CD4-positive, alpha-beta memory T cell (primary cell): Measurements from ENCODE around the gene L2HGDH. TPM values are rescaled to one million over a fixed set of nuclear protein-coding genes. Genes with fewer than 3 reads are reported as not detected.

Experiments
- CTCF ChIA-PET: fragments of 350-600 bp; sonication (Branson Sonifier 250); formaldehyde crosslinking; loops from one replicate; lab custom pipeline; 2021; ENCODE audit warnings: inconsistent platforms; ENCODE audit not compliant: partially characterized antibody; lab: Charles Lee
- POLR2A ChIA-PET: fragments of 350-600 bp; sonication (Branson Sonifier 250); formaldehyde crosslinking; loops from one replicate; lab custom pipeline; 2021; ENCODE audit not compliant: partially characterized antibody; lab: Charles Lee
- DNase-seq, 5 donors: peaks; one replicate each; pipeline versions ENCODE4 v3.0.0 to v3.0.0-alpha.2; 2020 to 2022; ENCODE audit warnings: mixed read lengths in 1 of 5
- H3K27ac ChIP-seq: one replicate; pipeline ENCODE4 v1.7.0; 2013; ENCODE audit warnings: low read depth, low read length
- H3K27me3 ChIP-seq: 2 replicates; pipeline ENCODE4 v1.7.0; 2013; ENCODE audit warnings: mild to moderate bottlenecking, low read length, moderate library complexity; ENCODE audit not compliant: insufficient read depth
- H3K36me3 ChIP-seq: 2 replicates; pipeline ENCODE4 v1.7.0; 2013; ENCODE audit warnings: mild to moderate bottlenecking, low read length, moderate library complexity; ENCODE audit not compliant: insufficient read depth
- H3K4me1 ChIP-seq: 2 replicates; pipeline ENCODE4 v1.7.0; 2013; ENCODE audit warnings: mild to moderate bottlenecking, low read length, moderate library complexity; ENCODE audit not compliant: insufficient read depth
- H3K4me3 ChIP-seq, 2 donors: one replicate each; pipeline ENCODE4 v1.7.0; 2013; ENCODE audit warnings: low read length in 2 of 2, mild to moderate bottlenecking in 1 of 2
- H3K9me3 ChIP-seq, 2 donors: one replicate each; pipeline ENCODE4 v1.7.0; 2013; ENCODE audit warnings: low read length in 2 of 2, control low read depth in 1 of 2; ENCODE audit not compliant: control insufficient read depth in 1 of 2
- H3K27ac Mint-ChIP-seq, 7 donors: one replicate each; pipeline ENCODE4 v1.8.0; 2020 to 2021; ENCODE audit warnings: mixed read lengths in 7 of 7, mild to moderate bottlenecking in 6 of 7, inconsistent platforms in 3 of 7, moderate library complexity in 3 of 7
- H3K27me3 Mint-ChIP-seq, 2 donors: one replicate each; pipeline ENCODE4 v1.8.0; 2020 to 2021; ENCODE audit warnings: mixed read lengths in 2 of 2
- H3K36me3 Mint-ChIP-seq, 2 donors: one replicate each; pipeline ENCODE4 v1.8.0; 2020 to 2021; ENCODE audit warnings: mixed read lengths in 2 of 2, inconsistent platforms in 1 of 2, mild to moderate bottlenecking in 1 of 2
- H3K4me1 Mint-ChIP-seq, 4 donors: one replicate each; pipeline ENCODE4 v1.8.0; 2020 to 2021; ENCODE audit warnings: mixed read lengths in 4 of 4, mild to moderate bottlenecking in 1 of 4
- H3K4me3 Mint-ChIP-seq, 8 donors: one replicate each; pipeline ENCODE4 v1.8.0; 2020 to 2021; ENCODE audit warnings: mixed read lengths in 8 of 8, mild to moderate bottlenecking in 7 of 8, moderate library complexity in 6 of 8, inconsistent platforms in 3 of 8
- H3K9me3 Mint-ChIP-seq, 8 donors: one replicate each; pipeline ENCODE4 v1.8.0; 2020 to 2021; ENCODE audit warnings: mixed read lengths in 8 of 8, mild to moderate bottlenecking in 5 of 8, inconsistent platforms in 3 of 8, moderate library complexity in 1 of 8
- intact Hi-C: fragments of 100-400 bp; cut with micrococcal nuclease; formaldehyde crosslinking; loops from one replicate; pipeline ENCODE4 v1.15.1; 2023
- polyA plus RNA-seq, 2 donors: library from polyadenylated mRNA; unstranded; fragments of 300-500 nt; fragmentation: Illumina TruSeq; gene quantifications; one replicate each; pipeline ENCODE4 v1.2.3, GENCODE V29; 2021
- total RNA-seq, 2 experiments: library from RNA; stranded (reverse); gene quantifications; one replicate each; pipeline ENCODE4 v1.2.3, GENCODE V29; 2021

The L2HGDH gene
- total and polyA plus RNA-seq, 4 experiments from 2014 or later: 3.0 to 6.1 (median 5.2) TPM

GRCh38 chr14:50340963-50341362, 28.9 kb upstream of the L2HGDH start:
- intact Hi-C loops: no loop called here

GRCh38 chr14:50340045-50340444, 28.0 kb upstream of the L2HGDH start:
- CTCF ChIA-PET: interaction anchor here (1.1 kb wide), 1 partner anchor 19 kb away, joined by 3 read pairs; no protein-coding TSS in a partner anchor
- peaks cover 10 to 23% (median 17%) of the 10 kb centered on the region in 4 donors for H3K4me1 Mint-ChIP-seq
- intact Hi-C loops: no loop called here
- H3K27ac ChIP-seq: no peak overlapping the region
- peaks cover 9% of the 10 kb centered on the region for H3K4me1 ChIP-seq
- no peak for DNase-seq
- H3K36me3 Mint-ChIP-seq: peaks cover 4 to 30% of the 10 kb centered on the region in 2 donors
- H3K4me3 Mint-ChIP-seq: no peak overlapping the region
- no peaks in the 10 kb centered on the region for H3K9me3 ChIP-seq
- H3K27ac Mint-ChIP-seq: peak overlapping the region in 2 of 7 donors; percentile 12 to 13
- no peaks in the 10 kb centered on the region for H3K27me3 Mint-ChIP-seq
- H3K27me3 ChIP-seq: no peaks in the 10 kb centered on the region
- POLR2A ChIA-PET: no interaction called here
- H3K9me3 Mint-ChIP-seq: no peaks in the 10 kb centered on the region
- H3K4me3 ChIP-seq: no peak overlapping the region
- H3K36me3 ChIP-seq: peaks cover 6% of the 10 kb centered on the region

More at GRCh38 chr14:50340963-50341362, 28.9 kb upstream of the L2HGDH start:
- no peaks in the 10 kb centered on the region for H3K27me3 ChIP-seq
- no peak for DNase-seq
- peak overlapping the region in 1 of 7 donors; percentile 37 for H3K27ac Mint-ChIP-seq
- H3K4me3 Mint-ChIP-seq: no peak overlapping the region
- H3K27me3 Mint-ChIP-seq: no peaks in the 10 kb centered on the region
- peaks cover 6% of the 10 kb centered on the region for H3K36me3 ChIP-seq
- ChIA-PET POLR2A (no interaction called here), CTCF (interaction anchor here (1.0 kb wide), 1 partner anchor 20 kb away, joined by 3 read pairs; no protein-coding TSS in a partner anchor)
- no peaks in the 10 kb centered on the region for H3K9me3 Mint-ChIP-seq
- peaks cover 5 to 18% (median 13%) of the 10 kb centered on the region in 4 donors for H3K4me1 Mint-ChIP-seq
- no peak overlapping the region for H3K4me3 ChIP-seq
- H3K36me3 Mint-ChIP-seq: peaks cover 7 to 26% of the 10 kb centered on the region in 2 donors
- no peaks in the 10 kb centered on the region for H3K9me3 ChIP-seq
- H3K27ac ChIP-seq: no peak overlapping the region
- H3K4me1 ChIP-seq: peaks cover 7% of the 10 kb centered on the region

- H3K9me3 Mint-ChIP-seq: no peaks in the 10 kb centered on the region
- H3K4me1 Mint-ChIP-seq: peaks cover 10 to 21% (median 16%) of the 10 kb centered on the region in 4 donors
- H3K9me3 ChIP-seq: no peaks in the 10 kb centered on the region
- no peak overlapping the region for H3K4me3 ChIP-seq
- intact Hi-C loops: no loop called here
- ChIA-PET CTCF (interaction anchor here (0.9 to 1.1 kb wide), 2 partner anchors 10 to 18 kb away, joined by 3 read pairs; no protein-coding TSS in a partner anchor), POLR2A (no interaction called here)
- peaks cover 6% of the 10 kb centered on the region for H3K36me3 ChIP-seq
- H3K27ac Mint-ChIP-seq: peak overlapping the region in 2 of 7 donors; percentile 32 to 51
- H3K36me3 Mint-ChIP-seq: peaks cover 4 to 30% of the 10 kb centered on the region in 2 donors
- H3K27me3 ChIP-seq: no peaks in the 10 kb centered on the region
- no peak for DNase-seq
- no peak overlapping the region for H3K4me3 Mint-ChIP-seq
- peaks cover 9% of the 10 kb centered on the region for H3K4me1 ChIP-seq
- no peak overlapping the region for H3K27ac ChIP-seq
- no peaks in the 10 kb centered on the region for H3K27me3 Mint-ChIP-seq
These were observed 27.3 kb upstream of the L2HGDH start for GRCh38 chr14:50339178-50339804.

- H3K9me3 Mint-ChIP-seq: no peaks in the 10 kb centered on the region
- no peak overlapping the region for H3K4me3 Mint-ChIP-seq
- Histone ChIP-seq H3K4me1 (peaks cover 9% of the 10 kb centered on the region), H3K9me3 (no peaks in the 10 kb centered on the region), H3K36me3 (peaks cover 6% of the 10 kb centered on the region), H3K27me3 (no peaks in the 10 kb centered on the region), H3K27ac (no peak overlapping the region), H3K4me3 (no peak overlapping the region)
- POLR2A ChIA-PET: no interaction called here
- no peak for DNase-seq
- peaks cover 4 to 31% of the 10 kb centered on the region in 2 donors for H3K36me3 Mint-ChIP-seq
- CTCF ChIA-PET: interaction anchor here (0.5 kb wide), 1 partner anchor 21 kb away, joined by 3 read pairs; no protein-coding TSS in a partner anchor
- intact Hi-C loops: no loop called here
- peaks cover 10 to 17% (median 15%) of the 10 kb centered on the region in 4 donors for H3K4me1 Mint-ChIP-seq
- H3K27ac Mint-ChIP-seq: no peak overlapping the region
- no peaks in the 10 kb centered on the region for H3K27me3 Mint-ChIP-seq
These were observed 26.6 kb upstream of the L2HGDH start for GRCh38 chr14:50338587-50338986.

- intact Hi-C loops: no loop called here
- ChIA-PET POLR2A (no interaction called here), CTCF (interaction anchor here (0.6 to 3.1 kb wide), 5 partner anchors 10 to 379 kb away, joined by 3 to 15 read pairs (median 3); no protein-coding TSS in a partner anchor)
- Histone ChIP-seq H3K4me3 (no peak overlapping the region), H3K4me1 (peaks cover 9% of the 10 kb centered on the region), H3K27me3 (no peaks in the 10 kb centered on the region), H3K9me3 (no peaks in the 10 kb centered on the region), H3K36me3 (peaks cover 6% of the 10 kb centered on the region), H3K27ac (no peak overlapping the region)
- Mint-ChIP-seq H3K27ac (peak overlapping the region in 6 of 7 donors; percentile 57 to 92 (median 74)), H3K27me3 (no peaks in the 10 kb centered on the region), H3K4me3 (peak overlapping the region in 5 of 8 donors; percentile 7 to 64 (median 47)), H3K36me3 (peaks cover 10 to 44% of the 10 kb centered on the region in 2 donors), H3K9me3 (no peaks in the 10 kb centered on the region), H3K4me1 (peaks cover 10 to 14% (median 12%) of the 10 kb centered on the region in 4 donors)
- DNase-seq: no peak
These were observed 24.2 kb upstream of the L2HGDH start for GRCh38 chr14:50335989-50336824.

GRCh38 chr14:50335389-50335788, 23.4 kb upstream of the L2HGDH start:
- Histone ChIP-seq H3K4me3 (no peak overlapping the region), H3K27ac (no peak overlapping the region), H3K27me3 (no peaks in the 10 kb centered on the region), H3K36me3 (peaks cover 5% of the 10 kb centered on the region), H3K4me1 (peaks cover 9% of the 10 kb centered on the region), H3K9me3 (no peaks in the 10 kb centered on the region)
- Mint-ChIP-seq H3K27ac (peak overlapping the region in 5 of 7 donors; percentile 20 to 92 (median 67)), H3K4me1 (peaks cover 10 to 14% (median 12%) of the 10 kb centered on the region in 4 donors), H3K9me3 (no peaks in the 10 kb centered on the region), H3K4me3 (no peak overlapping the region), H3K36me3 (peaks cover 6 to 41% of the 10 kb centered on the region in 2 donors), H3K27me3 (no peaks in the 10 kb centered on the region)
- ChIA-PET POLR2A (no interaction called here), CTCF (interaction anchor here (0.9 to 3.1 kb wide), 3 partner anchors 9 to 17 kb away, joined by 3 to 15 read pairs (median 4); no protein-coding TSS in a partner anchor)
- no peak for DNase-seq
- intact Hi-C loops: no loop called here
